Measurements from ENCODE around the gene TNFRSF18. TPM values are rescaled to one million over a fixed set of nuclear protein-coding genes. Genes with fewer than 3 reads are reported as not detected.
"Not testable (repeated sequence)": the region's sequence is repeated elsewhere in the genome, so short reads cannot be mapped to it uniquely, and the experiment has no call there.

Gene TNFRSF18
- total RNA-seq, 4 donors from 2014 or later: 0.44 to 2.8 (median 1.7) TPM; not detected in 1

DNA sequence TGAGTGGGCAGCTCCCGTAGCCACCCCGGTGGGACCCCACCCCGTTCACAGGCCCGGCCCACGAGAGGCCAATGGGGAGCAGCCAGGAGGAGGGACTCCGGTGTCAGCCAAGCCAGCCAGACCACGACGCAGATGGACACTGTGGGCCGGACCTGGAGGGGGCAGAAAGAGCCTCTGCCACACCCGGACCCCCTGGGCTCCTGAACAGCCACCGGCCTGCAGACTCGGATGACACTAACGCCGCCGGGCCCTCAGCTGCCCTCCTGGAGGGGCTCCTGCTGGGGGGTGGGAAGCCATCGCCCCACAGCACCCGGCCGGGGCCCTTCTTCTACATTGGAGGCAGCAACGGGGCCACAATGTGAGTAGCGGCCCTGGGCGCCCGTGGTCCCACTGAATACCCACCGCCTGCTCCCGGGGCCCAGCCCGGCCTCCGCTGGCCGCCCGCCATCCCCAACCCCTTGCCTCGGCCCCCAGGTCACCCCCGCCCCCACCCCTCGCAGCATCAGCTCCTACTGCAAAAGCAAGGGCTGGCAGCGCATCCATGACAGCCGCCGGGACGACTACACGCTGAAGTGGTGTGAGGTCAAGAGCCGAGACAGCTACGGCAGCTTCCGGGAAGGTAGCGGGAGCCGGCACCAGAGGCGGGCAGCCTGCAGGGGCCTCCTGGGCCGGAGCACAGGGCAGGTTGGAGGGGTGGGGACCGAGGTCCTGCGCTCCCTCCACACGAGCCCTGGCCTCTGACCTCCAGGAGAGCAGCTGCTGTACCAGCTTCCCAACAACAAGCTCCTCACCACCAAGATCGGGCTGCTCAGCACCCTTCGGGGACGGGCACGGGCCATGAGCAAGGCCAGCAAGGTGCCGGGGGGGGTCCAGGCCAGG is 26.2 kb downstream of the TNFRSF18 start:
- ATAC-seq (ENCODE audit: low FRiP score) (no peak), DNase-seq (ENCODE audit: low spot score) (no peak)
- TF ChIP-seq, protein P1, sequence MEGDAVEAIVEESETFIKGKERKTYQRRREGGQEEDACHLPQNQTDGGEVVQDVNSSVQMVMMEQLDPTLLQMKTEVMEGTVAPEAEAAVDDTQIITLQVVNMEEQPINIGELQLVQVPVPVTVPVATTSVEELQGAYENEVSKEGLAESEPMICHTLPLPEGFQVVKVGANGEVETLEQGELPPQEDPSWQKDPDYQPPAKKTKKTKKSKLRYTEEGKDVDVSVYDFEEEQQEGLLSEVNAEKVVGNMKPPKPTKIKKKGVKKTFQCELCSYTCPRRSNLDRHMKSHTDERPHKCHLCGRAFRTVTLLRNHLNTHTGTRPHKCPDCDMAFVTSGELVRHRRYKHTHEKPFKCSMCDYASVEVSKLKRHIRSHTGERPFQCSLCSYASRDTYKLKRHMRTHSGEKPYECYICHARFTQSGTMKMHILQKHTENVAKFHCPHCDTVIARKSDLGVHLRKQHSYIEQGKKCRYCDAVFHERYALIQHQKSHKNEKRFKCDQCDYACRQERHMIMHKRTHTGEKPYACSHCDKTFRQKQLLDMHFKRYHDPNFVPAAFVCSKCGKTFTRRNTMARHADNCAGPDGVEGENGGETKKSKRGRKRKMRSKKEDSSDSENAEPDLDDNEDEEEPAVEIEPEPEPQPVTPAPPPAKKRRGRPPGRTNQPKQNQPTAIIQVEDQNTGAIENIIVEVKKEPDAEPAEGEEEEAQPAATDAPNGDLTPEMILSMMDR (IDR thresholded peaks at IDR 0.05): no peak

DNA sequence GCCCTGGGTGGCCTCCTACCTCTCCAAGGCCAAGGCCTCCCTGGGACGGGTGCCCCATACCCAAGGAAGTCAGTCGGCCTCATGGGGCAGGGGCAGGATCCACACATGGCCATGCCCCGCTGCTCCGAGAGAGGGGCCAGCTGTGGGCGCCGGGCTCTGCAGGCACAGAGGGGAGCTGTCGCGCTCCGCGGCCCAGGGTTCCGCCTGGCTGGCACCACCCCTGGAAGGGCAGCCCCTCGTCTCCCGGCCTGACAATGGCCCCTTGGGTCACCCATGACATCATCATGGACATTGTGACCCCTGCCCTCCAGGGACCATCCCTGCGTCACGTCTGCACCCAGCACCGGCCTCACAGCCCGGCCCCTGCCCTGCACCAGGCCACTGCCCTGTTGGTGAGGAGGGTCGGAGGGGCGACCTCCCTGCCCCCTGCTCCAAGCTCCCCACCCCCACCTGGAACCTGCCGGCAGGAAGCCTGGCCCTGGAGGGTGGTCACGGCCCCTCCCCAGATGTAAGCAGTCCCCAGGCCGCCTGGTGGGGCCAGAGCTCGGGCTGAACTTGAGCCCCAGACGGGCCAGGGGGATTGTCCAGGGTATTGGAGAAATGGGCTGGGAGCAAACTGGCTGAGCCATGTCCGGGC is 26.9 kb downstream of the TNFRSF18 start:
- no peak for DNase-seq (ENCODE audit: low spot score)
- ATAC-seq (ENCODE audit: low FRiP score): no peak
- TF ChIP-seq, protein P1 (IDR thresholded peaks at IDR 0.05): no peak

DNA sequence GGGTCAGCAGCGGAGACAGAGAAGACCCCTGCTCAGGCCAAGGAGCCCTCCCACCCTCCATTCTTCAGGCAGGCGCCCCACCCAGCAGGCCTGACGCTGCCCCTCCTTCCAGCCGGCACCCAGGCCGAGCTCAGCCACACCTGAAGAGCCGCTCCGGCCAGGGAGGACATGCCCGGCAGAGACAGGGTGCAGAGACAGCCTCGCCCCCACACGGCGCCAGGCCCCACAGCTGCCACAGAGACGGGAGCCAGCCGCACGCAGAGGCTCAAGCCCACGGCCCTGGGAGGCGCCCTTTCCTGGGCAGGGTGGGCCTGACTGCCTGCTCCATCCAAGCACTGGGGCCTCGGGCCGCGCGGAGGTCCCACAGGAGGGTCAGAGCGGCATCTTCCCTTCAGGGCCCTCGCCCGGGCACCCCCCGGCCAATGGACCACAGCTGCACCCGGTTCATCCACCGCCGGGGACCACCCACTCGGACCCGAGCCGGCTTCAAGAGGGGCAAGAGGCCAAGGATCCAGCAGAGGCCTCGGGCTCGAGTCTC is 27.5 kb downstream of the TNFRSF18 start:
- ATAC-seq (ENCODE audit: low FRiP score) (no peak), DNase-seq (ENCODE audit: low spot score) (no peak)
- TF ChIP-seq, protein P1 (IDR thresholded peaks at IDR 0.05): no peak

DNA sequence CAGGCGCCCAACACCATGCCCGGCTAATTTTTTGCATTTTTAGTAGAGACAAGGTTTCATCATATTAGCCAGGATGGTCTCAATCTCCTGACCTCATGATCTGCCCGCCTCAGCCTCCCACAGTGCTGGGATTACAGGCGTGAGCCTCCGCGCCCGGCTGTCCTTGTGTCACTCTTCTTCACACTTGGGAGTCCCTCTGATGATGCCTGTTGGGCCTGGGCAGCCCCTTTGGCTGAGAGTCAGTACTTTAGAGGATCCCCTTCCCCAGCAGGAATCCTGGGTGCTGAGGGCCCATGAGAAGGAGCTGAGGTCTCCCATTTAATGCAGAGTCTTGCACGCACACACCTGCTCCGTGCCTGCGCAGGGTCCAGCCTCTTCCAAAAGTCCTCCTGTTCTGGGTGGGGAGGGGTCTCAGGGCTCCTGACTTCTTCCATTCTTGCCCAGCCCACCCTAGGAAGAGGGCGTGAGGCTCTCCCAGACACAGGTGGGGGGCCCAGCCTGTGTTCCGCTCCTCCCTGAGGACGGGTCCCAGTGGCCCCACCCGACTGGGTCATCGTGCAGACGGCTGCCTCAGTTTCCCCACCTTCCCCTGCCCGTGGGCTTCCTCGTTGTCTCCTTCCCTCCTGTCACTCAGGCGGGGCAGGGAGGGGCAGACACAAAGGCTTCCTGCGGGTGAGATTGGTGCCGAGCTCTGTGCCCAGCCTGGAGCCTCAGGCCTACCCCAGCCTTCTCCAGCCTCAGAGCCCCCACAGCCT is 28.8 kb downstream of the TNFRSF18 start:
- TF ChIP-seq, protein P1 (IDR thresholded peaks at IDR 0.05): no peak
- no peak for DNase-seq (ENCODE audit: low spot score)

DNA sequence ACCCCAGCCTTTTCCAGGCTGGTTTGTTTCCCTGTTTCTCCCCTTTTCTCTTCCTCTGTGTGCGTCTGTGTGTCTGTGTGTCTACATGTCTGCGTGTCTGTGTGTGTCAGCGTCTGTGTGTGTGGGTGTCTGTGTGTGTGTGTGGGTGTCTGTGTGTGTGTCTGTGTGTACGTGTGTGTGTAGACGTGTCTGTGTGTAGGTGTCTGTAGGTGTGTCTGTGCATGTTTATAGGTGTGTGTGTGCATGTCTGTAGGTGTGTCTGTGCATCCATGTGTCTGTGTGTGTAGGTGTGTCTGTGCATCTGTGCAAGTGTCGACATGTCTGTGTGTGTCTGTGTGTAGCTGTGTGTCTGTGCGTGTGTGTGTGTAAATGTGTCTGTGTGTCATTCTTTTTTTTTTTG is 29.5 kb downstream of the TNFRSF18 start:
- TF ChIP-seq, protein P1 (IDR thresholded peaks at IDR 0.05): no peak
- ATAC-seq (ENCODE audit: low FRiP score): no peak

More for the DNA sequence above, 28.8 kb downstream of the TNFRSF18 start:
- no peak for ATAC-seq (ENCODE audit: low FRiP score)

DNA sequence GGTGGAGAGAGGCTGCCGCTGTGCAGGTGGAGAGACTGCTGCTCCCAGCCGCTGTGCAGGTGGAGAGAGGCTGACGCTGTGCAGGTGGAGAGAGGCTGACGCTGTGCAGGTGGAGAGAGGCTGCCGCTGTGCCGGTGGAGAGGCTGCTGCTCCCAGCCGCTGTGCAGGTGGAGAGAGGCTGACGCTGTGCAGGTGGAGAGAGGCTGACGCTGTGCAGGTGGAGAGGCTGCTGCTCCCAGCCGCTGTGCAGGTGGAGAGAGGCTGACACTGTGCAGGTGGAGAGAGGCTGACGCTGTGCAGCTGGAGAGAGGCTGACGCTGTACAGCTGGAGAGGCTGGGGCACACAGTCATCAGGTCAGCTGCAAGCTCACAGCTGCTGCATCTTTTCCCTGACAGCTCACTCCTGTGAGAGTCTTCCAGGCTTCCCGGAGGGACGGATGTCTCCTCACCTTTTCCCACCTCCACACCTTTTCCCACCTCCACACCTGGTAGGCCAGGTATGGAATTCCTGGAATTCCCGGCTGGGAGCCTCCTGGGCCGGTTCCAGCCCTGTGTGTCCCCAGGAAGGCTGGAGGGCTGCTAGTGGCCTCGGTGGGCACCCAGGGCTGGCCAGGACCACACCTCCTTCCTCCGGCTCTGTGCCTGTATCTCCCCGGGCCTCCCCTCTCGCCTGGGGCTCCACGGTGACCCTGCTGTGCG is 30.2 kb downstream of the TNFRSF18 start:
- ATAC-seq (ENCODE audit: low FRiP score): not testable (repeated sequence)

More for the DNA sequence above, 29.5 kb downstream of the TNFRSF18 start:
- DNase-seq (ENCODE audit: low spot score): no peak

More for the DNA sequence above, 30.2 kb downstream of the TNFRSF18 start:
- not testable (repeated sequence) for DNase-seq (ENCODE audit: low spot score)

All from omental fat pad (tissue), 4 donors.